Breast epithelium (tissue), 4 donors: Measurements from ENCODE around the gene DVL1. TPM values are rescaled to one million over a fixed set of nuclear protein-coding genes. Genes with fewer than 3 reads are reported as not detected.

Experiments used
- DNase-seq, 2 donors: peaks; one replicate each; pipeline ENCODE4 v3.0.0-alpha.2; 2019; ENCODE audit warnings: low spot score in 2 of 2
- H3K27ac ChIP-seq, 2 donors: fragments of 200-600 bp; sonication (generic) in 1 of 2; one replicate each; pipeline ENCODE4 v1.5.1; 2016 to 2019; ENCODE audit warnings: mild to moderate bottlenecking in 1 of 2
- H3K27me3 ChIP-seq, 2 donors: fragments of 200-600 bp; sonication (generic) in 1 of 2; one replicate each; pipeline versions ENCODE4 v1.5.1 to v1.6.0; 2017 to 2019; ENCODE audit warnings: control low read depth in 1 of 2, mild to moderate bottlenecking in 1 of 2
- H3K36me3 ChIP-seq: fragments of 200-600 bp; one replicate; pipeline ENCODE4 v1.5.1; 2019
- H3K4me1 ChIP-seq, 2 donors: fragments of 200-600 bp; sonication (generic); one replicate each; pipeline ENCODE4 v1.5.1; 2016 to 2019; ENCODE audit warnings: control low read depth in 1 of 2
- H3K4me3 ChIP-seq, 3 donors: fragments of 200-600 bp; sonication (generic); 1 replicate in 2 of 3; 2 replicates in 1 of 3; pipeline ENCODE4 v1.5.1; 2016 to 2019; ENCODE audit warnings: mild to moderate bottlenecking in 3 of 3, moderate library complexity in 2 of 3
- H3K9me3 ChIP-seq, 2 donors: fragments of 200-600 bp; sonication (generic) in 1 of 2; one replicate each; pipeline ENCODE4 v1.5.1; 2016 to 2019; ENCODE audit warnings: control low read depth in 1 of 2
- POLR2A ChIP-seq: fragments of 450-650 bp; IDR thresholded peaks from one replicate; pipeline ENCODE4 v1.6.1; 2016; ENCODE audit warnings: antibody characterized with exemption, mild to moderate bottlenecking, moderate library complexity
- POLR2AphosphoS5 ChIP-seq, 3 donors: sonication (generic); formaldehyde crosslinking; IDR thresholded peaks; one replicate each; pipeline ENCODE4 v1.6.1; 2017; ENCODE audit warnings: antibody characterized with exemption in 3 of 3
- intact Hi-C: fragments of 100-400 bp; cut with DNase I; formaldehyde crosslinking; loops from one replicate; pipeline ENCODE4 v1.15.1; 2023; ENCODE audit warnings: low total_unique reads
- total RNA-seq, 3 donors: library from RNA; depleted of rRNA; stranded (reverse); fragments of >200 nt; gene quantifications; one replicate each; pipeline ENCODE4 v1.1.0, GENCODE V29; 2016
- TF ChIP-seq, protein P1 (sequence below), 3 donors: fragments of 450-650 bp; IDR thresholded peaks; one replicate each; pipeline ENCODE4 v1.5.1; 2016 to 2017; ENCODE audit warnings: antibody characterized with exemption in 3 of 3, mild to moderate bottlenecking in 3 of 3, moderate library complexity in 3 of 3

DVL1 gene
- total RNA-seq, 3 donors from 2014 or later, result 55.2 to 70.1 (median 55.2) TPM

DNA sequence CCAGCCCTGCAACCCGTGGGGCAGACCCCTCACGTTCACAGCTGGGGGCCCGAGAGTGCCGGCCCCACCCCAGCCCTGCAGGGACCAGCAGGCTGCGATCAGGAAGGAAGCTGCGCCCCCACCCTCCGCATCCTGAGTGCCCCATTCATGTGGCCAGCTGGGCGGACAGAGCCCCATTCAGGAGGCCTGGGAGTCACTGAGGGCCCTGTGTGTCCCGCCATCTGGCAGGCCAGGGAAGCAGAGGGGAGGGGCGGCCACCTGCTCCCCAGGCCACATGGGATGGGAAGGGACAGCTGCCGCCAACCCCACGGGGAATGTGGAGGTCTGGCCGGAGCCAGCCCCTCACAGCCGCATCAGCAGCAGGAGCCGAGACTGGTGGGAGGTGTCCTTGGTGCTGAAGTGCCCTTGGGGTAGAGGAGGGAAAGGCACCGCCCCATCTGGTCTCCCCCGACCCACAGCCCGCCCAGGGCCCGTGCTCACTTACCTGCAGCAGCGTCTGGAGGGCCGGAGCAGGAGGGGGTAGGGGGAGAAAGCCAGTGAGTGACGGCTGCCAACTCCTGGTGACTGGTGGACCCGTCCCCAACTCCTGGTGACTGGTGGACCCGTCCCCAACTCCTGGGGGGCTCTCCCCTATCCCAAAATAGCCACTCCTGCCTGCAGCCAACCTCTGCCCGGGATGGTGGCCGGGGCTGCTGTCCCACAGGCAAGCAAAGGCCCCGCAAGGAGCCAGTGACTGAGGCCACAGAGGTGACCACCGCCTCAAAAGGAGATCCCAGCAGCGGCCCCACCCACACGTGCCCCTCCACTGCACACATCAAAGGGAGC, 50.1 kb downstream of the DVL1 start:
- intact Hi-C loops, result no loop called here
- H3K9me3 ChIP-seq, result no peaks in the 10 kb centered on the region
- H3K27ac ChIP-seq, result no peak overlapping the region
- no peaks in the 10 kb centered on the region for H3K4me1 ChIP-seq
- DNase-seq, result no peak
- no peaks in the 10 kb centered on the region for H3K27me3 ChIP-seq
- no peaks in the 10 kb centered on the region for H3K36me3 ChIP-seq
- H3K4me3 ChIP-seq, result no peak overlapping the region
- TF ChIP-seq POLR2A (no peak), POLR2AphosphoS5 (IDR thresholded peaks at IDR 0.05) (no peak)
- TF ChIP-seq, protein P1, sequence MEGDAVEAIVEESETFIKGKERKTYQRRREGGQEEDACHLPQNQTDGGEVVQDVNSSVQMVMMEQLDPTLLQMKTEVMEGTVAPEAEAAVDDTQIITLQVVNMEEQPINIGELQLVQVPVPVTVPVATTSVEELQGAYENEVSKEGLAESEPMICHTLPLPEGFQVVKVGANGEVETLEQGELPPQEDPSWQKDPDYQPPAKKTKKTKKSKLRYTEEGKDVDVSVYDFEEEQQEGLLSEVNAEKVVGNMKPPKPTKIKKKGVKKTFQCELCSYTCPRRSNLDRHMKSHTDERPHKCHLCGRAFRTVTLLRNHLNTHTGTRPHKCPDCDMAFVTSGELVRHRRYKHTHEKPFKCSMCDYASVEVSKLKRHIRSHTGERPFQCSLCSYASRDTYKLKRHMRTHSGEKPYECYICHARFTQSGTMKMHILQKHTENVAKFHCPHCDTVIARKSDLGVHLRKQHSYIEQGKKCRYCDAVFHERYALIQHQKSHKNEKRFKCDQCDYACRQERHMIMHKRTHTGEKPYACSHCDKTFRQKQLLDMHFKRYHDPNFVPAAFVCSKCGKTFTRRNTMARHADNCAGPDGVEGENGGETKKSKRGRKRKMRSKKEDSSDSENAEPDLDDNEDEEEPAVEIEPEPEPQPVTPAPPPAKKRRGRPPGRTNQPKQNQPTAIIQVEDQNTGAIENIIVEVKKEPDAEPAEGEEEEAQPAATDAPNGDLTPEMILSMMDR (IDR thresholded peaks at IDR 0.05), result no peak

GRCh38 chr1:1297802-1298424, 51.3 kb downstream of the DVL1 start:
- intact Hi-C loops, result no loop called here
- no peak for TF ChIP-seq POLR2AphosphoS5 (IDR thresholded peaks at IDR 0.05)
- TF ChIP-seq POLR2A, result no peak
- TF ChIP-seq, protein P1 (IDR thresholded peaks at IDR 0.05), result no peak
- H3K9me3 ChIP-seq, result no peaks in the 10 kb centered on the region
- no peak overlapping the region for H3K4me3 ChIP-seq
- no peaks in the 10 kb centered on the region for H3K27me3 ChIP-seq
- H3K4me1 ChIP-seq, result no peaks in the 10 kb centered on the region
- no peak for DNase-seq
- no peaks in the 10 kb centered on the region for H3K36me3 ChIP-seq
- no peak overlapping the region for H3K27ac ChIP-seq

DNA sequence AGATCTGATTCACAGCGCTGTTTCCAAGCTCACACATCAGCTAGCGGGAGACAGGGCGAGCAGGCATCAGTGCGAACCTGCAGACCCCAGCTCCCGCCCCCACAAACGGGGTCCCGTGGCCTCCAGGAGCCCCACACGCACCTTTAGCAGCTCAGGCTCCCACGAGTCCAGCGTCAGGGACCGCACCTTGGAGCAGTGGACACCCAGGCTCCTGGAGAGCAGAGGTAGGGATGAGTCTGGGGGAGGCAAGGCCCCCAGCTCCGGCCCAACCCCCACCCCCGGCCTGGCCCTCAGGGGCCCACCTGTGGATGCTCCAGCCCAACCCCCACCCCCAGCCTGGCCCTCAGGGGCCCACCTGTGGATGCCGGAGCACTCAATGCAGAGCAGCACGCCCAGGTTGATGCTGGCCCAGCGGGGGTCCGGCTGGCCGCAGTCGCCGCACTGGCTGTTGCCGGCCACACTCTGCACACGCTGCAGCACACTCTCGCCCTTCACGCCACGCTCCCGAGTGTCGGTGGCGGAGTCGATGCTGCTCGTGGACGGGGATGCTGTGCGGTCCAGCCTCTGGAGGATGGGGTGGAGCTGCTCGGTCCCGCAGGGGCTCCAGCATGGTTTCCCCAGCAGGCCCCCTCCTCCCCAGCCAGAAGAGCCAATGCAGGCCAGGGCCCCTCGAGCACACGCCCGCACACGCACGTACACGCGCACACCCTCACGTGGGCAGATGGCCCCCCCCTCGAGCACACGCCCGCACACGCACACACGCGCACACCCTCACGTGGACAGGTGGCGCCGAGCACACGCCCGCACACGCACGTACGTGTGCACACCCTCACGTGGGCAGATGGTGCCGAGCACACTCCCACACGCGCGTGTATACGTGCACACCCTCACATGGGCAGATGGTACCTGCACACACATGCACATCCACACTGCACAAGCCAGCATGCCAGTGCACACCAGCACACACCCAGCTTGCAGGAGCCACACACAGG, 52.9 kb downstream of the DVL1 start:
- no peak for DNase-seq
- Histone ChIP-seq H3K4me1 (peaks cover 0 to 3% of the 10 kb centered on the region in 2 donors), H3K36me3 (no peaks in the 10 kb centered on the region), H3K4me3 (no peak overlapping the region), H3K27ac (no peak overlapping the region), H3K9me3 (no peaks in the 10 kb centered on the region), H3K27me3 (no peaks in the 10 kb centered on the region)
- TF ChIP-seq, protein P1 (IDR thresholded peaks at IDR 0.05), result no peak
- no peak for TF ChIP-seq POLR2AphosphoS5 (IDR thresholded peaks at IDR 0.05)
- no peak for TF ChIP-seq POLR2A
- intact Hi-C loops, result no loop called here

GRCh38 chr1:1295154-1295923, 53.9 kb downstream of the DVL1 start:
- Histone ChIP-seq H3K4me1 (peaks cover 0 to 10% of the 10 kb centered on the region in 2 donors), H3K4me3 (no peak overlapping the region), H3K9me3 (no peaks in the 10 kb centered on the region), H3K27me3 (no peaks in the 10 kb centered on the region), H3K36me3 (no peaks in the 10 kb centered on the region), H3K27ac (no peak overlapping the region)
- DNase-seq, result no peak
- TF ChIP-seq, protein P1 (IDR thresholded peaks at IDR 0.05), result no peak
- no peak for TF ChIP-seq POLR2A
- TF ChIP-seq POLR2AphosphoS5 (IDR thresholded peaks at IDR 0.05), result no peak
- intact Hi-C loops, result no loop called here
